GM12878 (cell line): Measurements from ENCODE around the gene FAM83G. TPM values are rescaled to one million over a fixed set of nuclear protein-coding genes. Genes with fewer than 3 reads are reported as not detected.

Experiments used
- ATAC-seq: fragments of 200-7000 bp; cut with Tn5 transposase; 3 replicates; pipeline ENCODE4 v1.9.1; 2020; ENCODE audit warnings: mild to moderate bottlenecking, moderate library complexity
- BruUV-seq: library from RNA; stranded (reverse); fragments of 400-500 nt; replicated peaks from 2 replicates; lab custom pipeline; 2021; lab: Mats Ljungman, UMichigan
- CTCF ChIA-PET: fragments of 300-600 bp; sonication (Branson Sonifier 250); formaldehyde crosslinking; extraction: SDS; loops from one replicate; lab custom pipeline; 2021; ENCODE audit warnings: inconsistent platforms; lab: Yijun Ruan, JAX
- POLR2A ChIA-PET: fragments of 350-600 bp; formaldehyde crosslinking; extraction: SDS; loops from one replicate; lab custom pipeline; 2021; ENCODE audit warnings: inconsistent platforms; lab: Charles Lee
- RAD21 ChIA-PET: fragments of 300-600 bp; sonication (Branson Sonifier 250); formaldehyde crosslinking; loops from one replicate; lab custom pipeline; 2023; ENCODE audit warnings: antibody characterized with exemption; ENCODE audit not compliant: unreplicated experiment; lab: Charles Lee
- SMC1A ChIA-PET: fragments of 300-600 bp; sonication (Branson Sonifier 250); formaldehyde crosslinking; loops from one replicate; lab custom pipeline; 2023; ENCODE audit not compliant: unreplicated experiment, uncharacterized antibody; lab: Charles Lee
- DNase-seq: peaks from one replicate; pipeline ENCODE4 v3.0.0-alpha.2; 2011; ENCODE audit warnings: low read depth, low spot score
- FAIRE-seq: peaks from 3 replicates; lab custom pipeline; 2011; peaks lifted over from hg19 to GRCh38; lab: Jason Lieb, UNC
- H2AFZ ChIP-seq: 2 replicates; pipeline ENCODE4 v1.6.0; 2011; ENCODE audit warnings: low read depth, low read length, control low read depth; ENCODE audit not compliant: control insufficient read depth
- H3K27ac ChIP-seq: 2 replicates; pipeline ENCODE4 v1.5.1; 2011; ENCODE audit warnings: control low read depth; ENCODE audit not compliant: control insufficient read depth, insufficient read depth
- H3K27me3 ChIP-seq, 2 experiments: replicated peaks in 1 of 2; 2 replicates each; pipeline versions ENCODE4 v1.6.0 to v1.6.1; 2011; ENCODE audit warnings: low read length in 1 of 2; ENCODE audit not compliant: control insufficient read depth in 2 of 2, insufficient read depth in 2 of 2
- H3K36me3 ChIP-seq, 2 experiments: 2 replicates each; pipeline ENCODE4 v1.5.1; 2011; ENCODE audit warnings: low read length in 1 of 2; ENCODE audit not compliant: control insufficient read depth in 2 of 2, insufficient read depth in 2 of 2
- H3K4me1 ChIP-seq: 2 replicates; pipeline ENCODE4 v1.6.1; 2011; ENCODE audit warnings: mild to moderate bottlenecking, low read length, moderate library complexity, mixed read lengths; ENCODE audit not compliant: control insufficient read depth, insufficient read depth
- H3K4me2 ChIP-seq: 2 replicates; pipeline ENCODE4 v1.6.0; 2011; ENCODE audit warnings: control low read depth; ENCODE audit not compliant: control insufficient read depth, insufficient read depth
- H3K4me3 ChIP-seq: fragments of 200-600 bp; sonication (generic); 2 replicates; pipeline ENCODE4 v1.5.1; 2016
- H3K79me2 ChIP-seq: 2 replicates; pipeline ENCODE4 v1.6.0; 2011; ENCODE audit warnings: low read length; ENCODE audit not compliant: control insufficient read depth, insufficient read depth
- H3K9ac ChIP-seq: 2 replicates; pipeline ENCODE4 v1.8.0; 2011; ENCODE audit warnings: low read length, control low read depth, mixed read lengths; ENCODE audit not compliant: control insufficient read depth, insufficient read depth
- H3K9me3 ChIP-seq: replicated peaks from 3 replicates; pipeline ENCODE4 v1.5.1; 2011; ENCODE audit warnings: mild to moderate bottlenecking, low read length; ENCODE audit not compliant: control insufficient read depth, insufficient read depth
- H4K20me1 ChIP-seq: 2 replicates; pipeline ENCODE4 v1.6.0; 2011; ENCODE audit not compliant: control insufficient read depth, insufficient read depth
- CBX3 ChIP-seq: fragments of 200-600 bp; sonication (generic); IDR thresholded peaks from 2 replicates; pipeline ENCODE4 v1.6.1; 2016; ENCODE audit warnings: low read depth, borderline replicate concordance
- CEBPB ChIP-seq, 2 experiments: fragments of 150-350 bp in 1 of 2; IDR thresholded peaks; 2 replicates each; pipeline ENCODE4 v1.6.1; 2012 to 2014; ENCODE audit warnings: low read depth in 2 of 2, low read length in 2 of 2, borderline replicate concordance in 1 of 2, inconsistent platforms in 1 of 2
- CREM ChIP-seq: IDR thresholded peaks from 2 replicates; pipeline ENCODE4 v1.6.1; 2014; ENCODE audit warnings: antibody characterized with exemption, low read depth
- IRF4 ChIP-seq: IDR thresholded peaks from 2 replicates; pipeline ENCODE4 v1.6.1; 2011; ENCODE audit warnings: low read depth, low read length
- POLR2A ChIP-seq: IDR thresholded peaks from 2 replicates; pipeline ENCODE4 v1.6.1; 2011; ENCODE audit warnings: low read depth, mild to moderate bottlenecking, low read length
- RCOR1 ChIP-seq: conservative IDR thresholded peaks from 2 replicates; pipeline ENCODE4 v1.6.1; 2012; ENCODE audit warnings: low read depth, low read length, improper control_type of control experiment
- SMARCA5 ChIP-seq: fragments of 450-650 bp; IDR thresholded peaks from 2 replicates; pipeline ENCODE4 v1.6.1; 2017; ENCODE audit warnings: mild to moderate bottlenecking
- SRF ChIP-seq, 2 experiments: IDR thresholded peaks; 2 replicates each; pipeline ENCODE4 v1.6.1; 2011; ENCODE audit warnings: low read depth in 2 of 2, low read length in 2 of 2, mild to moderate bottlenecking in 1 of 2, moderate library complexity in 1 of 2
- WGBS: methylation state at CpG from one replicate; pipeline ENCODE4 v1.1.6; 2016; ENCODE audit warnings: low lambda C conversion rate; ENCODE audit not compliant: insufficient replicate concordance, insufficient coverage; ENCODE audit errors: missing lambda C conversion rate; 5-methylcytosine and 5-hydroxymethylcytosine counted together
- in situ Hi-C: fragments of 300-500 bp; cut with MboI; formaldehyde crosslinking; loops from 9 replicates; pipeline ENCODE4 v1.14.3; 2018; ENCODE audit warnings: mixed read lengths
- intact Hi-C: fragments of 100-400 bp; cut with micrococcal nuclease; formaldehyde crosslinking; loops from one replicate; pipeline ENCODE4 v1.14.2; 2022; ENCODE audit not compliant: unreplicated experiment
- polyA plus RNA-seq, 11 experiments: library from polyadenylated mRNA; depleted of rRNA in 4 of 11; unstranded in 6 of 11; stranded (reverse) in 5 of 11; fragments of >200 nt; fragmentation: Nextera tagmentation in 4 of 11; fragmentation: Illumina TruSeq in 1 of 11; extraction: Ambion mirVana in 4 of 11; extraction: Trizol in 1 of 11; gene quantifications; 1 replicate in 1 of 11; 2 replicates in 10 of 11; pipeline versions ENCODE4 v1.2.1 to v1.2.3, GENCODE V29; 2011 to 2016; ENCODE audit warnings: inconsistent platforms in 2 of 11, missing spikeins in 2 of 11, low read depth in 1 of 11
- total RNA-seq, 4 experiments: library from RNA; depleted of rRNA in 3 of 4; stranded (reverse); fragments of >200 nt in 3 of 4; fragmentation: Illumina TruSeq in 1 of 4; extraction: Trizol in 1 of 4; gene quantifications; 2 replicates each; pipeline versions ENCODE4 v1.2.1 to v1.2.3, GENCODE V29; 2013 to 2021
- TF ChIP-seq, protein P1 (sequence below): IDR thresholded peaks from 2 replicates; pipeline ENCODE4 v1.6.1; 2012; ENCODE audit warnings: improper control_type of control experiment, low read depth, low read length; ENCODE audit not compliant: insufficient replicate concordance
- TF ChIP-seq, protein P2 (sequence below), 3 experiments: IDR thresholded peaks in 2 of 3; conservative IDR thresholded peaks in 1 of 3; 2 replicates each; pipeline ENCODE4 v1.5.1; 2011; ENCODE audit warnings: low read depth in 3 of 3, low read length in 3 of 3, mild to moderate bottlenecking in 3 of 3, control low read depth in 2 of 3, moderate library complexity in 2 of 3, inconsistent platforms in 1 of 3, mixed read lengths in 1 of 3; ENCODE audit not compliant: control insufficient read depth in 2 of 3, insufficient read depth in 1 of 3; ENCODE audit errors: extremely low read depth in 1 of 3
- TF ChIP-seq, protein P3 (sequence below): IDR thresholded peaks from 2 replicates; pipeline ENCODE4 v1.6.1; 2012; ENCODE audit warnings: low read length, inconsistent platforms
- TF ChIP-seq, protein P4 (sequence below): IDR thresholded peaks from 2 replicates; pipeline ENCODE4 v1.6.1; 2012; ENCODE audit warnings: low read depth, low read length, improper control_type of control experiment

The FAM83G gene
- total and polyA plus RNA-seq, 10 of the 15 experiments (the other 5 are each of a cell fraction or from before 2014, with no cell fraction given), result 0.03 to 16.7 (median 6.5) TPM

DNA sequence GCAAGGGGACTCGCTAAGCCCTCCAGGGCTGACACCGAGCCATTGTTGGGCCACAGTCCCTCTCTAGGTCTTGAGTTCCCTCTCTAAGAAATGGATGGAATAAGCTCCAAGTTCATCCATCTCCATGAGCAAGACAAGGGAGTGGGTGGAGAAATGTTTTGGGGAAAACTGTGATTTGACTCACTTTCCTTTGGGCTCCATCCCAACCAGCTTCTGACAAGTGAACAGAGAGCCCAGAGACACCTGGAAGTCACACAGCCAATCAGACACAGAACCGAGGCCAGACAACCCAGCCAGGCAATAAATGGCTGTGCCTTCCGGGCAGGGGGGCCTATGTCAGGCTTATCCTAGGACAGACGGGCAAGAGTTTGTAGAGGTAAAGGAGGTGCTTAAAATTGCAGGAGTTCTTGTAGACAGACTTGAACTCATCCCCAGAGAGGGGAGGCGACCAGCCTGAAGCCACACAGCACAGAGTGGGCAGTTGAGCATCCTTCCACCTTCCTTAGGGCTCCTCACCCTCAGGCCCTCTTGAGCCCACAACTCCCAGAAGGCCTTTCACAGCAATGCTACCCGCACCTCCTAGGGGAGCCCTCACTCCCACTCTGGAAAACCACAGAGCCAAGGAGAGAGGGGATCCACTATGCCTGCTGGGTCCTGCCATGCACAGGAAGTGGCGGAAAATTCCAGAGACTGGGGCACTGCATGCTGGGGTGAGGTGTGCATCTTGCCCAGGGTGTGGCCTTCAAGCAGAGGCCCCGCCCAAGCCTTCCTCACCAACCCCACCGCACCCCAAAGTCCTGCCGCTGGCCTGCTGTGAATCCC lies 9.5 kb upstream of the FAM83G start (continued):
- TF ChIP-seq, protein P1, sequence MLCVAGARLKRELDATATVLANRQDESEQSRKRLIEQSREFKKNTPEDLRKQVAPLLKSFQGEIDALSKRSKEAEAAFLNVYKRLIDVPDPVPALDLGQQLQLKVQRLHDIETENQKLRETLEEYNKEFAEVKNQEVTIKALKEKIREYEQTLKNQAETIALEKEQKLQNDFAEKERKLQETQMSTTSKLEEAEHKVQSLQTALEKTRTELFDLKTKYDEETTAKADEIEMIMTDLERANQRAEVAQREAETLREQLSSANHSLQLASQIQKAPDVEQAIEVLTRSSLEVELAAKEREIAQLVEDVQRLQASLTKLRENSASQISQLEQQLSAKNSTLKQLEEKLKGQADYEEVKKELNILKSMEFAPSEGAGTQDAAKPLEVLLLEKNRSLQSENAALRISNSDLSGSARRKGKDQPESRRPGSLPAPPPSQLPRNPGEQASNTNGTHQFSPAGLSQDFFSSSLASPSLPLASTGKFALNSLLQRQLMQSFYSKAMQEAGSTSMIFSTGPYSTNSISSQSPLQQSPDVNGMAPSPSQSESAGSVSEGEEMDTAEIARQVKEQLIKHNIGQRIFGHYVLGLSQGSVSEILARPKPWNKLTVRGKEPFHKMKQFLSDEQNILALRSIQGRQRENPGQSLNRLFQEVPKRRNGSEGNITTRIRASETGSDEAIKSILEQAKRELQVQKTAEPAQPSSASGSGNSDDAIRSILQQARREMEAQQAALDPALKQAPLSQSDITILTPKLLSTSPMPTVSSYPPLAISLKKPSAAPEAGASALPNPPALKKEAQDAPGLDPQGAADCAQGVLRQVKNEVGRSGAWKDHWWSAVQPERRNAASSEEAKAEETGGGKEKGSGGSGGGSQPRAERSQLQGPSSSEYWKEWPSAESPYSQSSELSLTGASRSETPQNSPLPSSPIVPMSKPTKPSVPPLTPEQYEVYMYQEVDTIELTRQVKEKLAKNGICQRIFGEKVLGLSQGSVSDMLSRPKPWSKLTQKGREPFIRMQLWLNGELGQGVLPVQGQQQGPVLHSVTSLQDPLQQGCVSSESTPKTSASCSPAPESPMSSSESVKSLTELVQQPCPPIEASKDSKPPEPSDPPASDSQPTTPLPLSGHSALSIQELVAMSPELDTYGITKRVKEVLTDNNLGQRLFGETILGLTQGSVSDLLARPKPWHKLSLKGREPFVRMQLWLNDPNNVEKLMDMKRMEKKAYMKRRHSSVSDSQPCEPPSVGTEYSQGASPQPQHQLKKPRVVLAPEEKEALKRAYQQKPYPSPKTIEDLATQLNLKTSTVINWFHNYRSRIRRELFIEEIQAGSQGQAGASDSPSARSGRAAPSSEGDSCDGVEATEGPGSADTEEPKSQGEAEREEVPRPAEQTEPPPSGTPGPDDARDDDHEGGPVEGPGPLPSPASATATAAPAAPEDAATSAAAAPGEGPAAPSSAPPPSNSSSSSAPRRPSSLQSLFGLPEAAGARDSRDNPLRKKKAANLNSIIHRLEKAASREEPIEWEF, result no peak
- TF ChIP-seq IRF4, result no peak
- TF ChIP-seq, all 136 proteins: peak for 0

DNA sequence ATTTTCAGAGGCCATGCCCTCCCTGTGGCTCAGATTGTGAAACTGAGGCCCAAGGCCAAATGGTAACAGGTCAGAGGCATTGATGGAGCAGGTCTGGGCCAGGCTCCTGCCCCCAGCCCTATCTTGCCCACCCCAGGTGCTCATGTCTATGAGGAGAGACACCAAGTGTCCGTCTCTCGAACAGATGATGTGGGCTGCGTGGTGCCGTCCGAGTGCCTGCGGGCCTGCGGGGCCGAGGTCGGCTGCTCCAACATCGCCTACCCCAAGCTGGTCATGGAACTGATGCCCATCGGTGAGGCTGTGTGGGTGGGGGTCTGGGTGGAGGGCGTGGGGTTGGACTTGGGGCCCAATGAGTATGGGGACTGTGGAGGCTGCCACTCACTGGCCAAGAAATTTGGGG lies 8.7 kb upstream of the FAM83G start:
- ChIA-PET POLR2A (no interaction called here), SMC1A (interaction anchor here (1.0 kb wide), 1 partner anchor 52 kb away, joined by 4 read pairs; no protein-coding TSS in a partner anchor), RAD21 (no interaction called here), CTCF (no interaction called here)
- FAIRE-seq (no peak), ATAC-seq (no peak), DNase-seq (no peak)
- no peaks in the 10 kb centered on the region for H3K27me3 ChIP-seq
- in situ Hi-C loops (no loop called here), intact Hi-C loops (no loop called here)
- H3K4me3 ChIP-seq, result no peak overlapping the region
- H4K20me1 ChIP-seq, result no peaks in the 10 kb centered on the region
- no peak overlapping the region for H2AFZ ChIP-seq
- 78% methylated on average over 12 of the region's 12 CpGs for WGBS
- H3K4me2 ChIP-seq, result no peak overlapping the region
- BruUV-seq, result no TSS peak
- no peaks in the 10 kb centered on the region for H3K79me2 ChIP-seq
- no peak overlapping the region for H3K27ac ChIP-seq
- H3K36me3 ChIP-seq, result no peaks in the 10 kb centered on the region
- no peak overlapping the region for H3K9ac ChIP-seq
- H3K4me1 ChIP-seq, result no peaks in the 10 kb centered on the region
- H3K9me3 ChIP-seq, result no peaks in the 10 kb centered on the region
- TF ChIP-seq CEBPB (IDR thresholded peaks at IDR 0.05; ENCODE audit: borderline replicate concordance in 1 of 2, low read depth in 2 of 2, low read length in 2 of 2) (no peak), POLR2A (no peak), SMARCA5 (no peak), RCOR1 (no peak), CBX3 (no peak), CREM (no peak), SRF (IDR thresholded peaks at IDR 0.05; ENCODE audit: low read depth in 2 of 2, low read length in 2 of 2) (no peak)
- TF ChIP-seq, protein P2, sequence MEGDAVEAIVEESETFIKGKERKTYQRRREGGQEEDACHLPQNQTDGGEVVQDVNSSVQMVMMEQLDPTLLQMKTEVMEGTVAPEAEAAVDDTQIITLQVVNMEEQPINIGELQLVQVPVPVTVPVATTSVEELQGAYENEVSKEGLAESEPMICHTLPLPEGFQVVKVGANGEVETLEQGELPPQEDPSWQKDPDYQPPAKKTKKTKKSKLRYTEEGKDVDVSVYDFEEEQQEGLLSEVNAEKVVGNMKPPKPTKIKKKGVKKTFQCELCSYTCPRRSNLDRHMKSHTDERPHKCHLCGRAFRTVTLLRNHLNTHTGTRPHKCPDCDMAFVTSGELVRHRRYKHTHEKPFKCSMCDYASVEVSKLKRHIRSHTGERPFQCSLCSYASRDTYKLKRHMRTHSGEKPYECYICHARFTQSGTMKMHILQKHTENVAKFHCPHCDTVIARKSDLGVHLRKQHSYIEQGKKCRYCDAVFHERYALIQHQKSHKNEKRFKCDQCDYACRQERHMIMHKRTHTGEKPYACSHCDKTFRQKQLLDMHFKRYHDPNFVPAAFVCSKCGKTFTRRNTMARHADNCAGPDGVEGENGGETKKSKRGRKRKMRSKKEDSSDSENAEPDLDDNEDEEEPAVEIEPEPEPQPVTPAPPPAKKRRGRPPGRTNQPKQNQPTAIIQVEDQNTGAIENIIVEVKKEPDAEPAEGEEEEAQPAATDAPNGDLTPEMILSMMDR (IDR thresholded peaks at IDR 0.05 in 2 of 3, conservative IDR thresholded peaks at IDR 0.05 in 1 of 3; ENCODE audit: control insufficient read depth in 2 of 3, extremely low read depth in 1 of 3, insufficient read depth in 1 of 3, low read depth in 3 of 3, low read length in 3 of 3), result no peak
- TF ChIP-seq, protein P3, sequence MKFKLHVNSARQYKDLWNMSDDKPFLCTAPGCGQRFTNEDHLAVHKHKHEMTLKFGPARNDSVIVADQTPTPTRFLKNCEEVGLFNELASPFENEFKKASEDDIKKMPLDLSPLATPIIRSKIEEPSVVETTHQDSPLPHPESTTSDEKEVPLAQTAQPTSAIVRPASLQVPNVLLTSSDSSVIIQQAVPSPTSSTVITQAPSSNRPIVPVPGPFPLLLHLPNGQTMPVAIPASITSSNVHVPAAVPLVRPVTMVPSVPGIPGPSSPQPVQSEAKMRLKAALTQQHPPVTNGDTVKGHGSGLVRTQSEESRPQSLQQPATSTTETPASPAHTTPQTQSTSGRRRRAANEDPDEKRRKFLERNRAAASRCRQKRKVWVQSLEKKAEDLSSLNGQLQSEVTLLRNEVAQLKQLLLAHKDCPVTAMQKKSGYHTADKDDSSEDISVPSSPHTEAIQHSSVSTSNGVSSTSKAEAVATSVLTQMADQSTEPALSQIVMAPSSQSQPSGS, result no peak
- TF ChIP-seq, protein P4, sequence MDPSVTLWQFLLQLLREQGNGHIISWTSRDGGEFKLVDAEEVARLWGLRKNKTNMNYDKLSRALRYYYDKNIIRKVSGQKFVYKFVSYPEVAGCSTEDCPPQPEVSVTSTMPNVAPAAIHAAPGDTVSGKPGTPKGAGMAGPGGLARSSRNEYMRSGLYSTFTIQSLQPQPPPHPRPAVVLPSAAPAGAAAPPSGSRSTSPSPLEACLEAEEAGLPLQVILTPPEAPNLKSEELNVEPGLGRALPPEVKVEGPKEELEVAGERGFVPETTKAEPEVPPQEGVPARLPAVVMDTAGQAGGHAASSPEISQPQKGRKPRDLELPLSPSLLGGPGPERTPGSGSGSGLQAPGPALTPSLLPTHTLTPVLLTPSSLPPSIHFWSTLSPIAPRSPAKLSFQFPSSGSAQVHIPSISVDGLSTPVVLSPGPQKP, result no peak
